Muscle layer of duodenum (tissue), 2 donors: Measurements from ENCODE around the gene TRMT112.
A peak's percentile ranks its signal among the peaks of the same experiment; 100 is the strongest.

Source experiments
- H3K27ac ChIP-seq: one replicate; pipeline ENCODE4 v1.7.0; 2013; ENCODE audit warnings: mild to moderate bottlenecking, low read length
- H3K27me3 ChIP-seq: one replicate; pipeline ENCODE4 v1.7.0; 2013; ENCODE audit warnings: low read depth, mild to moderate bottlenecking, control low read depth, low read length
- H3K36me3 ChIP-seq, 2 donors: one replicate each; pipeline ENCODE4 v1.7.0; 2013; ENCODE audit warnings: low read length in 2 of 2, control low read depth in 1 of 2, mild to moderate bottlenecking in 1 of 2; ENCODE audit not compliant: insufficient read depth in 2 of 2, control insufficient read depth in 1 of 2
- H3K4me1 ChIP-seq, 2 donors: one replicate each; pipeline ENCODE4 v1.7.0; 2013; ENCODE audit warnings: low read length in 2 of 2, mild to moderate bottlenecking in 2 of 2, control low read depth in 1 of 2, moderate library complexity in 1 of 2; ENCODE audit not compliant: insufficient read depth in 2 of 2, control insufficient read depth in 1 of 2
- H3K4me3 ChIP-seq, 2 donors: one replicate each; pipeline ENCODE4 v1.7.0; 2013; ENCODE audit warnings: low read length in 2 of 2, low read depth in 1 of 2, mild to moderate bottlenecking in 1 of 2
- H3K9me3 ChIP-seq, 2 donors: one replicate each; pipeline ENCODE4 v1.7.0; 2013; ENCODE audit warnings: low read length in 2 of 2, control low read depth in 1 of 2, mild to moderate bottlenecking in 1 of 2; ENCODE audit not compliant: control insufficient read depth in 1 of 2
- donor health status: healthy.

The TRMT112 gene

DNA sequence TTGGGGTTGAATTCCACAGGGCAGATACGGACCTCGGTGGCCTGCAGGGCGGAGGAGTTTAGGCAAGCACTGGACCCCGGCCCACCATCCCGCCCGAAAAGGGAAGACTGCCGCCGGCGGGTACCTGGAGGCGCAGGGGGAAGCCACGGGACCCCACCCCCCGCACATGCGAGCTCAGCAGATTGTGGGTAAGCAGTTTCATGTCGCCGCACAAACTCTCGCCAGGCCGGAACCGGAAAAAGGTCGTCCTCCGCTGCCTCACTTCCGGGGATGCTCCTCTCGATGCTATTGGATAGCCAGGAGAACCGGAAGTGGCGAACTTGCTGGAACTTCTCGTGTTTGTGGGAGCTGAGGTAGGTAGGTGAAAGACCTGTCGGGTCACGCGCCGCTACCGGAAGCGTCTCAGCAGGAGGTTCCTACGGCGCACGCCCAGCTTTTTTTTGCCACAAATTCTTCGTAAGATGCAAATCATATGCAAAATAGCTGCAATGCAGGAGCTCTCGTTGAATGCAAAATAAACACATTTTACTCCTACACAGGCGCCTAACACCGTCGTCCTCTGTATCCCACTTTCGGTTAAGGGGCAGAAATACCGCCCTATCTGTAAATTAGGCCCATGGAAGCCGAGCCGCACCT is at the start of gene TRMT112:
Gene TRMT112, minus strand, starts transcription at position 235 of the 636 bp plus-strand sequence. Its CDS starts 33 bp downstream, at position 202.
- Histone ChIP-seq H3K27ac (peak within 1 kb of the TSS; percentile 98), H3K9me3 (no peaks in the 10 kb centered on the region), H3K4me1 (peaks cover 0 to 21% of the 10 kb centered on the region in 2 donors), H3K27me3 (no peaks in the 10 kb centered on the region), H3K4me3 (peak within 1 kb of the TSS; percentile 84 to 93), H3K36me3 (peaks cover 11 to 41% of the 10 kb centered on the region in 2 donors)

DNA sequence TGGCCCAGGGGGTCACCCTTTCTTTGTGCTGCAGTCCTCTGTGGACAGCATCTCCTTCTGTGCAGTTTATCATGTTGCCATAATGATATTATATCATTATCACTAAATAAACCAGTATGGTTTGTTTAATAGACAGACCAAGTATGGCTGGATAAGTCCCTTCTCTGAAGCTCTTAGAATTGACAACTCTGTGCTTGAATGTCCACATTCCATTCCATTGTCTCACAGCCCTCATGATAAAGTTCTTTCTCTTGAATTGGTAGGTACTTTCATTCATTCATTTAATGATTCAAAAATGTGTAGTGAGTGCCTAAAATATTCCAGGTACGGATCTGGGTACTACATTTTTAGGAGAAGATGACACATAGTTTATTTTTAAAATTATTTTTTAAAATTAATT is 49.4 kb upstream of the TRMT112 start:
- no peaks in the 10 kb centered on the region for H3K27me3 ChIP-seq
- H3K36me3 ChIP-seq, result peaks cover 26 to 81% of the 10 kb centered on the region in 2 donors
- no peaks in the 10 kb centered on the region for H3K9me3 ChIP-seq
- H3K4me3 ChIP-seq, result no peak overlapping the region
- no peaks in the 10 kb centered on the region for H3K4me1 ChIP-seq
- H3K27ac ChIP-seq, result no peak overlapping the region

DNA sequence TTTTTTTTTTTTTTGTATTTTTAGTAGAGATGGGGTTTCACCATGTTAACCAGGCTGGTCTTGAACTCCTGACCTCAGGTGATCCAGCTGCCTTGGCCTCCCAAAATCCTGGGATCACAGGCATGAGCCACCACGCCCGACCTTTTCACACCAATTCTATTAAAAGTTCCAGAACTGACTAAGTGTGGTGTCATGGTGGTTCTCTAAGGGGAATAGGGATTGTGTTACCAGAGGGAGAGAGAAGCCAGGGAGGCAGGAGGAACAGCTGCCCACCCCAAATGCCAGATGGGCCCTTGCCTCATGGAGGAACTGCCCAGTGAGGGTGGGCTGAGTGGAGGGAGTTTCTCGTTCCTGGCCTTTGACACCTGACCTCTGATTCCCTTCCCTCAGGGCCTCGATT is 47.6 kb upstream of the TRMT112 start:
- Histone ChIP-seq H3K4me1 (peaks cover 0 to 8% of the 10 kb centered on the region in 2 donors), H3K27me3 (no peaks in the 10 kb centered on the region), H3K27ac (no peak overlapping the region), H3K4me3 (no peak overlapping the region), H3K9me3 (no peaks in the 10 kb centered on the region), H3K36me3 (peaks cover 26 to 75% of the 10 kb centered on the region in 2 donors)

DNA sequence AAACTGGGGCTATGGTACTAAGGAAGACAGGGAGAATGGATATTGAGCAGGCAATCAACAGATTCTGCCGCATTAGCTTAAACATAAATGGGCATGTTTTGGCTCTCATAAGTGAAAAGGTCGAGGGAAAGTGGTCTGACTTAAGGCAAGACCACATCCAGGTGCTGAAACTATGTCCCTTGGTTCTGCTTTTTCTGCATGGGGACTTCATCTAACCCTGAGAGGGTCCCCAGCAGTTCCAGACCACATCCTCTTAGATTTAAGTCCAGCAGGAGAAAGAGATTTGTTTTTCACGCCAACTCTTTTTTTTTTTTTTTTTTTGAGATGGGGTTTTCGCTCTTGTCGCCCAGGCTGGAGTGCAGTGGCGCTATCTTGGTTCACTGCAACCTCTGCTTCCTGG is 47.1 kb upstream of the TRMT112 start:
- Histone ChIP-seq H3K27ac (no peak overlapping the region), H3K4me1 (peaks cover 2 to 13% of the 10 kb centered on the region in 2 donors), H3K36me3 (peaks cover 26 to 70% of the 10 kb centered on the region in 2 donors), H3K27me3 (no peaks in the 10 kb centered on the region), H3K4me3 (no peak overlapping the region), H3K9me3 (no peaks in the 10 kb centered on the region)

DNA sequence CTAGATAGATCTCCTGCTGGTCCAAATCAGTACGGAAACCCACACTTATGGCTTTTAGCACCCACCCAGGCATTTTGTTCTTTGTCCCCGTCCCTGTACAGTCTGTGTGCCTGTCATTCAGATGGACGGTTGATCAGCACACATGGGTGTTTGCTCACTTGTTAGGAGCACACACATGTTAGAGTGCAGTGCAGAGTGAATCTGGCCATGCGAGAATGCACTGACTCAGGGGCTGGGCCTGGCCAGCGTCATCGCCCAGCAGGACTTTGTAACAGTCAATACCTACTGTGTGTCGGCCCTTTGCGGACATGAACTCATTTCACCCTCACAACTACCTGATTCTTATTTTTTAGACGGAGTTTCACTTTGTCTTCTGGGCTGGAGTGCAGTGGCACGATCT is 45.0 kb upstream of the TRMT112 start:
- H3K36me3 ChIP-seq, result peaks cover 26 to 50% of the 10 kb centered on the region in 2 donors
- H3K27me3 ChIP-seq, result no peaks in the 10 kb centered on the region
- no peak overlapping the region for H3K4me3 ChIP-seq
- H3K27ac ChIP-seq, result no peak overlapping the region
- H3K9me3 ChIP-seq, result no peaks in the 10 kb centered on the region
- H3K4me1 ChIP-seq, result peaks cover 7 to 29% of the 10 kb centered on the region in 2 donors

DNA sequence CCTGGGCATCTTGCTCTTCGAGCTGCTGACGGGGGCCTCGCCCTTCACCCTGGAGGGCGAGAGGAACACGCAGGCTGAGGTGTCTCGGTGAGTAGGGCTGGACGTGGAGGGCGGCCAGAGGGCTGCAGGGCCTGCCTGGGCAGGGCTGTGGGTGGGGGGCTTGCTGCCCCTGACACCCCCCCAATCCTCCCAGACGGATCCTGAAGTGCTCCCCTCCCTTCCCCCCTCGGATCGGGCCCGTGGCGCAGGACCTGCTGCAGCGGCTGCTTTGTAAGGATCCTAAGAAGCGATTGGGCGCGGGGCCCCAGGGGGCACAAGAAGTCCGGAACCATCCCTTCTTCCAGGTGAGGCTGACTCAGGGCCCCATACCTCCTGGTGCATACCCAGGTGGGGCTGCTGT is 44.3 kb upstream of the TRMT112 start:
- Histone ChIP-seq H3K4me1 (peaks cover 7 to 29% of the 10 kb centered on the region in 2 donors), H3K36me3 (peaks cover 24 to 47% of the 10 kb centered on the region in 2 donors), H3K4me3 (no peak overlapping the region), H3K27me3 (no peaks in the 10 kb centered on the region), H3K27ac (no peak overlapping the region), H3K9me3 (no peaks in the 10 kb centered on the region)

DNA sequence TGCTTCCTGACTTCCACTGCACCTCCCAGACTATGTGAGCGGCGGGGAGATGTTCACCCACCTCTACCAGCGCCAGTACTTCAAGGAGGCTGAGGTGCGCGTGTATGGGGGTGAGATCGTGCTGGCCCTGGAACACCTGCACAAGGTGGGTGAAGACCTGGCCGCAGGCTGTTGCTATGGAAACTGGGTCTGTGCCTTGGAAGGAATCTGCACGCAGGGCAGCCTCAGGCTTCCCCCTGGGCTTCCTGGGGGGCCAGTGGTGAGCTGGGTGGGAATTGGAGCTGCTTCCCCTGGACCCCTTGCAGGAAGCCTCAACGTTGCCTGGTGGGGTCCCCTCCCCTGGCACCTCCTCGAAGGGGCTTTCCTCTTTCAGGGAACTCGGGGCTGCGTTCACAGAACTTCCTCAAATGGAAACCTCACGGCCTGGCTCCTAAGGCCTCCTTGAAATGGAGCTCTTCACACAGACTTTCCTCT is 43.1 kb upstream of the TRMT112 start:
- Histone ChIP-seq H3K4me1 (peaks cover 7 to 32% of the 10 kb centered on the region in 2 donors), H3K4me3 (peak overlapping the region in 1 of 2 donors; percentile 94), H3K9me3 (no peaks in the 10 kb centered on the region), H3K27ac (no peak overlapping the region), H3K27me3 (no peaks in the 10 kb centered on the region), H3K36me3 (peaks cover 19 to 35% of the 10 kb centered on the region in 2 donors)

DNA sequence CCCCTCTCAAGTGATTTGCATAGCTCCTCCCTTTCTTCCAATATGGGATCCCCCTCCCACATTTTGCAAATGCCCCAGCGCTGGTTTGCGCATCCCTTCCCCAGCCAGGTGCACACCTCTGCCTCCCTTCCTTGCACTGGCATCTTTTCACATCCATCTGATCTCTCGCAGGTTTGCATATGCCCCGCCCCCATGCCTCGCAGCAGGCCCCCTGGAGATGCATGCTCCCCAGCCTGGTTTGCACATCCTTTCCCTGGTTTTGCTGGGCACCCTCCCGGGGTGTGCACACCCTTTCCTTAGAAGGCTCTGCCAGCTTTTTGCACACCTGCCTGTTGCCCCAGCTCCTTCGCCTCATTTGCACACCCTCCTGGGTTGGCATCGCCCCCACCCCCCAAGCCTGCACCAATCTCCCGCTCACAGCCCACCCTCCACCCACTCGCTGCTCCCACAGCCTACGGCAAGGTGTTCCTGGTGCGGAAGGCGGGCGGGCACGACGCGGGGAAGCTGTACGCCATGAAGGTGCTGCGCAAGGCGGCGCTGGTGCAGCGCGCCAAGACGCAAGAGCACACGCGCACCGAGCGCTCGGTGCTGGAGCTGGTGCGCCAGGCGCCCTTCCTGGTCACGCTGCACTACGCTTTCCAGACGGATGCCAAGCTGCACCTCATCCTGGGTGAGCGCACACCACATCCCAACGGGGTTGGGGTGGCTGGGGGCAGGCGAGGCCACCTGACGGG is 42.5 kb upstream of the TRMT112 start:
- H3K4me1 ChIP-seq, result peaks cover 7 to 37% of the 10 kb centered on the region in 2 donors

DNA sequence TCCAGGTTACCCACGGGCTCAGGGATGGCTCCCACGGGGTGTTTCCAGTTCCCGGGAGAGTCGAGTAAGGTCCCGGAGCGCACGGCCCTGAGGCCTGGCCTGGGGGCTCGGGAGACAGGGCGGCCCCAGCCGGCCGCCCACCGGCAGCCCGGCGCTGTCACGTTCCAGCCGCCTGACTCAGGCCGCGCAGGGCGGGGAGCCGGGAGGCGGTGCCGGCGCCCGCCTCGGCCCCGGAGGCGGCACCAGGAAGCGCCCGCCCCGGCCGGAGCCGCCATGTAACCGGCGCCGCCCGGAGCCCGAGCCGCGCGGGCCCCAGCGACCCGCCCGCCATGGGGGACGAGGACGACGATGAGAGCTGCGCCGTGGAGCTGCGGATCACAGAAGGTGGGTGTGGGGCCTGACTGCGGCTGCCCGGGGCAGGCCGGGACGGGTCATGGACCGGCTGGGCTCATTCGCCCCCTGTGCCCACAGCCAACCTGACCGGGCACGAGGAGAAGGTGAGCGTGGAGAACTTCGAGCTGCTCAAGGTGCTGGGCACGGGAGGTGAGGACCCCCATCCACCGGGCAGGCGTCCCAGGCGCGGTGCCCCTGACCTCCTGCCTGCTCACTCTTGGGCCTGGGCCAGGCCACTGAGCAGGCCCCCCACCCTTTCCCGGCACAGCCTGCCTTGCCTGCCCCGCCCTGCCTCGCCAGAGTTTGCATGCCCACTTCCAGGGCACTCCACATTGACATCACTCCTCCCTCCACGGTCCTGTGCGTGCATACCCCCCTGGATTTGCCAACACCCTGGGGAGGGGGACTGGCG is 41.8 kb upstream of the TRMT112 start, which contains the start of gene RPS6KA4:
Gene RPS6KA4, plus strand, starts transcription at position 256 of the 805 bp plus-strand sequence. Its CDS starts 74 bp downstream, at position 330.
- Histone ChIP-seq H3K36me3 (peaks cover 13 to 27% of the 10 kb centered on the region in 2 donors), H3K4me3 (peak within 1 kb of the TSS; percentile 79 to 94), H3K27me3 (no peaks in the 10 kb centered on the region), H3K4me1 (peaks cover 7 to 41% of the 10 kb centered on the region in 2 donors), H3K9me3 (no peaks in the 10 kb centered on the region), H3K27ac (peak within 1 kb of the TSS; percentile 87)

More for the DNA sequence above, 42.5 kb upstream of the TRMT112 start:
- no peaks in the 10 kb centered on the region for H3K9me3 ChIP-seq
- H3K27ac ChIP-seq, result no peak overlapping the region
- no peaks in the 10 kb centered on the region for H3K27me3 ChIP-seq
- H3K36me3 ChIP-seq, result peaks cover 13 to 29% of the 10 kb centered on the region in 2 donors
- peak overlapping the region; percentile 79 to 94 for H3K4me3 ChIP-seq

DNA sequence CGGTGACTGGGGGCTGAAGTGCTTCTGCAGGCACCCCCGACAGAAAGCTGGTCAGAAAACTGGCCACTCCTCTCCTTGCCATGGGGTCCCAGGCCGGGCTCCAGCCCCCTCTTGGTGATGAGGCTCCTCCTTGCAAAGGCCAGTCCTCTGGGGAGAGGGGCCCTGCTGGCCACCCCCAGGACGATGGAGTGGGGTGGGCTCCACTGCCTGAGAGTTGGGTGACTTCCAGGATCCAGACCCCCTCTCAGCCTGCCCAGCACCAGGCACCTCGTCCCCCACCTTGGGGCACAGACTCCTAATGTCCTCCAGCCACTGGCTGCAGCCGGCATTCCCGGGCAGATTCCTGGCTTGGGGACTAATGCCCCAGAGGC is 41.2 kb upstream of the TRMT112 start:
- Histone ChIP-seq H3K4me3 (peak overlapping the region; percentile 70 to 94), H3K27ac (peak overlapping the region; percentile 87), H3K27me3 (no peaks in the 10 kb centered on the region), H3K9me3 (no peaks in the 10 kb centered on the region), H3K36me3 (peaks cover 13 to 21% of the 10 kb centered on the region in 2 donors), H3K4me1 (peaks cover 7 to 41% of the 10 kb centered on the region in 2 donors)
